ENCODE data around the gene TSPAN4. TPM values are rescaled to one million over a fixed set of nuclear protein-coding genes. Genes with fewer than 3 reads are reported as not detected.
A peak's percentile ranks its signal among the peaks of the same experiment; 100 is the strongest.

TSPAN4 gene
- total and polyA plus RNA-seq, 9 of the 15 experiments (the other 6 are each of a cell fraction or from before 2014, with no cell fraction given): 0.07 to 31.0 (median 15.7) TPM

GRCh38 chr11:914747-915501, 72.3 kb downstream of the TSPAN4 start (continued):
- TF ChIP-seq ZNF592 (IDR thresholded peaks at IDR 0.05): peak; percentile 78
- no peak for TF ChIP-seq LARP7 (IDR thresholded peaks at IDR 0.05)
- no peak for TF ChIP-seq HDAC6 (IDR thresholded peaks at IDR 0.05; ENCODE audit: low read depth, low read length)
- no peak for TF ChIP-seq HMG20B (CRISPR knock-in tag; IDR thresholded peaks at IDR 0.05)
- TF ChIP-seq SMAD3 (CRISPR knock-in tag; conservative IDR thresholded peaks at IDR 0.05): no peak
- TF ChIP-seq USF2 (CRISPR knock-in tag; IDR thresholded peaks at IDR 0.05): no peak
- TF ChIP-seq ZNF395 (CRISPR knock-in tag; IDR thresholded peaks at IDR 0.05): no peak
- TF ChIP-seq TFAP4 (CRISPR knock-in tag; IDR thresholded peaks at IDR 0.05; ENCODE audit: borderline replicate concordance): no peak
- TF ChIP-seq TAL1 (IDR thresholded peaks at IDR 0.05): no peak
- no peak for TF ChIP-seq MEF2D (tag; conservative IDR thresholded peaks at IDR 0.05; ENCODE audit: low read depth)
- no peak for TF ChIP-seq PBX2 (CRISPR knock-in tag; IDR thresholded peaks at IDR 0.05; ENCODE audit: low read depth)
- 0 out of 2 replicates have a peak, but pooled peaks have one; percentile 7 for TF ChIP-seq PBX2 (tag; conservative IDR thresholded peaks at IDR 0.05; ENCODE audit: low read depth)
- TF ChIP-seq ZFX (CRISPR knock-in tag; IDR thresholded peaks at IDR 0.05): peak; percentile 64
- TF ChIP-seq SP1 (CRISPR knock-in tag; IDR thresholded peaks at IDR 0.05): no peak
- no peak for TF ChIP-seq PRPF4 (IDR thresholded peaks at IDR 0.05; ENCODE audit: insufficient read depth, low read depth, low read length, poor library complexity, severe bottlenecking)

Data from K562 (cell line).